HCT116 (cell line): Measurements from ENCODE around the gene FBRS.

Source experiments
- CEBPB ChIP-seq: IDR thresholded peaks from 2 replicates; pipeline ENCODE4 v1.6.1; 2012; ENCODE audit warnings: low read depth
- TF ChIP-seq, protein P1 (sequence below), 3 experiments: fragments of 200-600 bp in 1 of 3; sonication (generic) in 1 of 3; IDR thresholded peaks in 2 of 3; conservative IDR thresholded peaks in 1 of 3; 2 replicates each; pipeline ENCODE4 v1.5.1; 2012 to 2017; ENCODE audit warnings: low read depth in 2 of 3, low read length in 2 of 3, antibody characterized with exemption in 1 of 3, borderline replicate concordance in 1 of 3, control low read depth in 1 of 3, mild to moderate bottlenecking in 1 of 3, mixed read lengths in 1 of 3, mixed run types in 1 of 3, moderate library complexity in 1 of 3; ENCODE audit not compliant: insufficient read depth in 1 of 3

DNA sequence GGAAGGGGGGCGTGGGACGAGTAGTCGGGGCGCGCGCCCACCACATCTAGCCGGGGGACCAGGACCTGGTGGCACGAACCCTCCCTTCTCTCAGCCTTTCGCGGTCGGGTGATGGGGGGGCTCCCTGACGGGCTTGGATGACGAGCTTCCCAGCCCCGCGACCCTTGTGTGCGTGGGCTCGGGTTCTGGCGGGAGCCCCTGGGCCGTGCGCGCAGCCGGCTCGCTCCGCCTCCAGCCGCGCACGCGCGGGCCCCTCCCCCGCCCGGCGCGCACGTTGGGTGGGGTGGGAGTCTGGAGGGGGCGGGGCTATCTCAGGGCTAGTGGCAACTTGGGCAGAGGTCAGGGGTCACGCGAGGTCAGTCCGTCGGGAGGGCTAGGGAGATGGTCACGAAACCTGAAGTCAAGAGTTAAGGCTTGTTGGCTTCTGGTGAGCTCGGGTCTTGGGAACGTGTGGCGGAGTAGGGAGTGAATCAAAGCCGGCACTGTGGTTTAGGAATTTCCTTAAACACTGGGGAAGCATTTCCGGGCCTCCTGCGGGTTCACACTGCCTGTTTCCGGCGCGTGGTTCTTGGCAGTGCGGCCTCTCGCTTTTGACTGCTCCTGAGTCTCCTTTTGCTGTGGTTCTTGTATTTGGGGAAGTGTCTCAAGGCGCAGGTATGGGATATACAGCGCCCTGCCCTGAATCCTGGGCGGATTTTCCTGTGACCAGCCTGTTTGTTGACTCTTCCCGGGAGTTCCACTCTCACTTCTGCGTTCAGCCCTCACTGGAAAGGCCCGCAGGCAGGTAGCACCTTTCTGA is 40.8 kb downstream of the FBRS start, which contains the start of gene SRCAP:
- TF ChIP-seq, protein P1, sequence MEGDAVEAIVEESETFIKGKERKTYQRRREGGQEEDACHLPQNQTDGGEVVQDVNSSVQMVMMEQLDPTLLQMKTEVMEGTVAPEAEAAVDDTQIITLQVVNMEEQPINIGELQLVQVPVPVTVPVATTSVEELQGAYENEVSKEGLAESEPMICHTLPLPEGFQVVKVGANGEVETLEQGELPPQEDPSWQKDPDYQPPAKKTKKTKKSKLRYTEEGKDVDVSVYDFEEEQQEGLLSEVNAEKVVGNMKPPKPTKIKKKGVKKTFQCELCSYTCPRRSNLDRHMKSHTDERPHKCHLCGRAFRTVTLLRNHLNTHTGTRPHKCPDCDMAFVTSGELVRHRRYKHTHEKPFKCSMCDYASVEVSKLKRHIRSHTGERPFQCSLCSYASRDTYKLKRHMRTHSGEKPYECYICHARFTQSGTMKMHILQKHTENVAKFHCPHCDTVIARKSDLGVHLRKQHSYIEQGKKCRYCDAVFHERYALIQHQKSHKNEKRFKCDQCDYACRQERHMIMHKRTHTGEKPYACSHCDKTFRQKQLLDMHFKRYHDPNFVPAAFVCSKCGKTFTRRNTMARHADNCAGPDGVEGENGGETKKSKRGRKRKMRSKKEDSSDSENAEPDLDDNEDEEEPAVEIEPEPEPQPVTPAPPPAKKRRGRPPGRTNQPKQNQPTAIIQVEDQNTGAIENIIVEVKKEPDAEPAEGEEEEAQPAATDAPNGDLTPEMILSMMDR (IDR thresholded peaks at IDR 0.05 in 2 of 3, conservative IDR thresholded peaks at IDR 0.05 in 1 of 3; ENCODE audit: borderline replicate concordance in 1 of 3, insufficient read depth in 1 of 3, low read depth in 2 of 3, low read length in 2 of 3) = no peak
- TF ChIP-seq CEBPB = no peak
